Tibial nerve (tissue), 4 donors: Measurements from ENCODE around the gene TSHZ2. TPM values are rescaled to one million over a fixed set of nuclear protein-coding genes. Genes with fewer than 3 reads are reported as not detected.

ENCODE experiments used
- DNase-seq, 2 donors: peaks; one replicate each; pipeline ENCODE4 v3.0.0-alpha.2; 2019; ENCODE audit warnings: low spot score in 2 of 2
- H3K27ac ChIP-seq, 4 donors: fragments of 200-600 bp; sonication (generic) in 3 of 4; one replicate each; pipeline ENCODE4 v1.5.1; 2017 to 2019; ENCODE audit warnings: mild to moderate bottlenecking in 1 of 4
- H3K27me3 ChIP-seq, 2 donors: fragments of 200-600 bp; sonication (generic) in 1 of 2; one replicate each; pipeline versions ENCODE4 v1.5.1 to v1.6.0; 2017 to 2019
- H3K36me3 ChIP-seq, 3 donors: fragments of 200-600 bp; sonication (generic); one replicate each; pipeline ENCODE4 v1.5.1; 2018 to 2019
- H3K4me1 ChIP-seq, 4 donors: fragments of 200-600 bp; sonication (generic) in 3 of 4; one replicate each; pipeline ENCODE4 v1.5.1; 2017 to 2019
- H3K4me3 ChIP-seq, 4 donors: fragments of 200-600 bp; sonication (generic) in 3 of 4; one replicate each; pipeline ENCODE4 v1.5.1; 2017 to 2019; ENCODE audit warnings: mild to moderate bottlenecking in 1 of 4, moderate library complexity in 1 of 4
- H3K9me3 ChIP-seq, 4 donors: fragments of 200-600 bp; sonication (generic) in 3 of 4; one replicate each; pipeline ENCODE4 v1.5.1; 2017 to 2019
- CTCF ChIP-seq, 5 experiments: fragments of 200-600 bp in 3 of 5; fragments of 450-650 bp in 2 of 5; sonication (generic) in 3 of 5; IDR thresholded peaks; one replicate each; pipeline ENCODE4 v1.5.1; 2016 to 2019; ENCODE audit warnings: antibody characterized with exemption in 5 of 5, mild to moderate bottlenecking in 3 of 5, moderate library complexity in 2 of 5
- EP300 ChIP-seq, 2 donors: sonication (generic); formaldehyde crosslinking; IDR thresholded peaks; one replicate each; pipeline ENCODE4 v1.6.1; 2017; ENCODE audit warnings: antibody characterized with exemption in 2 of 2, mild to moderate bottlenecking in 1 of 2
- POLR2A ChIP-seq, 2 donors: fragments of 450-650 bp; IDR thresholded peaks; one replicate each; pipeline ENCODE4 v1.6.1; 2017; ENCODE audit warnings: antibody characterized with exemption in 2 of 2, mild to moderate bottlenecking in 2 of 2, moderate library complexity in 2 of 2
- WGBS, 2 donors: methylation state at CpG; one replicate each; pipeline ENCODE4 v1.1.5; 2018; 5-methylcytosine and 5-hydroxymethylcytosine counted together
- total RNA-seq, 4 donors: library from RNA; depleted of rRNA; stranded (reverse); fragments of >200 nt; gene quantifications; one replicate each; pipeline ENCODE4 v1.1.0, GENCODE V29; 2016

The TSHZ2 gene
- total RNA-seq, 4 donors from 2014 or later = 20.9 to 33.7 (median 25.1) TPM

GRCh38 chr20:53338716-53339115 is 366.6 kb downstream of the TSHZ2 start:
- TF ChIP-seq CTCF (IDR thresholded peaks at IDR 0.05) (no peak), EP300 (IDR thresholded peaks at IDR 0.05) (no peak), POLR2A (IDR thresholded peaks at IDR 0.05) (no peak)
- H3K36me3 ChIP-seq = no peaks in the 10 kb centered on the region
- WGBS, 2 donors = 78 to 84% methylated on average over 4 of the region's 4 CpGs
- DNase-seq = no peak
- H3K4me1 ChIP-seq = no peaks in the 10 kb centered on the region
- H3K9me3 ChIP-seq = no peaks in the 10 kb centered on the region
- no peak overlapping the region for H3K27ac ChIP-seq
- no peaks in the 10 kb centered on the region for H3K27me3 ChIP-seq
- H3K4me3 ChIP-seq = no peak overlapping the region

- H3K27me3 ChIP-seq = no peaks in the 10 kb centered on the region
- no peaks in the 10 kb centered on the region for H3K9me3 ChIP-seq
- no peak for DNase-seq
- H3K36me3 ChIP-seq = no peaks in the 10 kb centered on the region
- TF ChIP-seq CTCF (IDR thresholded peaks at IDR 0.05) (no peak), EP300 (IDR thresholded peaks at IDR 0.05) (no peak), POLR2A (IDR thresholded peaks at IDR 0.05) (no peak)
- WGBS, 2 donors = 88 to 94% methylated on average over 6 of the region's 6 CpGs
- H3K4me3 ChIP-seq = no peak overlapping the region
- H3K4me1 ChIP-seq = no peaks in the 10 kb centered on the region
- H3K27ac ChIP-seq = no peak overlapping the region
These were observed 370.3 kb downstream of the TSHZ2 start for GRCh38 chr20:53342429-53342828.

GRCh38 chr20:53343448-53343847 is 371.3 kb downstream of the TSHZ2 start:
- Histone ChIP-seq H3K4me1 (no peaks in the 10 kb centered on the region), H3K4me3 (no peak overlapping the region), H3K27ac (no peak overlapping the region), H3K36me3 (no peaks in the 10 kb centered on the region), H3K27me3 (no peaks in the 10 kb centered on the region), H3K9me3 (no peaks in the 10 kb centered on the region)
- 77 to 81% methylated on average over 6 of the region's 6 CpGs for WGBS, 2 donors
- TF ChIP-seq EP300 (IDR thresholded peaks at IDR 0.05) (no peak), POLR2A (IDR thresholded peaks at IDR 0.05) (no peak), CTCF (IDR thresholded peaks at IDR 0.05) (no peak)
- DNase-seq = no peak

GRCh38 chr20:53344891-53345290 is 372.7 kb downstream of the TSHZ2 start:
- no peak for TF ChIP-seq EP300 (IDR thresholded peaks at IDR 0.05)
- TF ChIP-seq CTCF (IDR thresholded peaks at IDR 0.05) = no peak
- no peak for TF ChIP-seq POLR2A (IDR thresholded peaks at IDR 0.05)
- Histone ChIP-seq H3K27ac (no peak overlapping the region), H3K36me3 (no peaks in the 10 kb centered on the region), H3K4me3 (no peak overlapping the region), H3K4me1 (no peaks in the 10 kb centered on the region), H3K27me3 (no peaks in the 10 kb centered on the region), H3K9me3 (peaks cover 0 to 2% (median 0%) of the 10 kb centered on the region in 4 donors)
- DNase-seq = no peak
- WGBS, 2 donors = 70 to 75% methylated on average over 1 of the region's 1 CpG

GRCh38 chr20:53345536-53346334 is 373.6 kb downstream of the TSHZ2 start:
- Histone ChIP-seq H3K4me3 (no peak overlapping the region), H3K27ac (no peak overlapping the region), H3K9me3 (peaks cover 0 to 11% (median 0%) of the 10 kb centered on the region in 4 donors), H3K27me3 (no peaks in the 10 kb centered on the region), H3K36me3 (no peaks in the 10 kb centered on the region), H3K4me1 (no peaks in the 10 kb centered on the region)
- no peak for DNase-seq
- TF ChIP-seq POLR2A (IDR thresholded peaks at IDR 0.05) = no peak
- no peak for TF ChIP-seq EP300 (IDR thresholded peaks at IDR 0.05)
- no peak for TF ChIP-seq CTCF (IDR thresholded peaks at IDR 0.05)
- 66 to 83% methylated on average over 18 of the region's 18 CpGs for WGBS, 2 donors
